ENCODE results near the gene THAP11. TPM values are rescaled to one million over a fixed set of nuclear protein-coding genes. Genes with fewer than 3 reads are reported as not detected.
A peak's percentile ranks its signal among the peaks of the same experiment; 100 is the strongest.

Gene THAP11
- 10 to 100 TPM; 31.7 to 39.2 TPM for total RNA-seq

- ATAC-seq (replicated peaks in 1 of 2) (peak; percentile 59), DNase-seq (peak; percentile 95 to 96)
- H3K27me3 Mint-ChIP-seq (ENCODE audit: low read depth) = no peaks in the 10 kb centered on the region
- H3K4me3 Mint-ChIP-seq = peak within 1 kb of the TSS; percentile 92 to 98
- peak within 1 kb of the TSS; percentile 88 for H3K27ac Mint-ChIP-seq
- peaks cover 3 to 5% of the 10 kb centered on the region in 2 donors for H3K36me3 Mint-ChIP-seq (ENCODE audit: insufficient read depth in 2 of 2)
- no peaks in the 10 kb centered on the region for H3K9me3 Mint-ChIP-seq
- peaks cover 43% of the 10 kb centered on the region for H3K4me1 Mint-ChIP-seq (ENCODE audit: low read depth)
These were observed at the start of gene THAP11 for GRCh38 chr16:67841816-67842508. Gene THAP11, plus strand, starts transcription at chr16:67842320. Its CDS starts 235 bp downstream, at chr16:67842555.

- DNase-seq (no peak), ATAC-seq (replicated peaks in 1 of 2) (no peak)
- Mint-ChIP-seq H3K27ac (peak overlapping the region; percentile 10), H3K4me3 (no peak overlapping the region), H3K27me3 (ENCODE audit: low read depth) (no peaks in the 10 kb centered on the region), H3K9me3 (no peaks in the 10 kb centered on the region), H3K36me3 (ENCODE audit: insufficient read depth in 2 of 2) (peaks cover 0 to 7% of the 10 kb centered on the region in 2 donors), H3K4me1 (ENCODE audit: low read depth) (peaks cover 18% of the 10 kb centered on the region)
These were observed 45.9 kb upstream of the THAP11 start for GRCh38 chr16:67796099-67796718.

- DNase-seq (no peak), ATAC-seq (replicated peaks in 1 of 2) (no peak)
- Mint-ChIP-seq H3K27me3 (ENCODE audit: low read depth) (no peaks in the 10 kb centered on the region), H3K4me1 (ENCODE audit: low read depth) (peaks cover 60% of the 10 kb centered on the region), H3K27ac (peak overlapping the region; percentile 66), H3K4me3 (no peak overlapping the region), H3K36me3 (ENCODE audit: insufficient read depth in 2 of 2) (peaks cover 9 to 23% of the 10 kb centered on the region in 2 donors), H3K9me3 (no peaks in the 10 kb centered on the region)
These were observed 41.7 kb upstream of the THAP11 start for GRCh38 chr16:67800338-67800926.

GRCh38 chr16:67801241-67801640 lies 40.9 kb upstream of the THAP11 start:
- Mint-ChIP-seq H3K27me3 (ENCODE audit: low read depth) (no peaks in the 10 kb centered on the region), H3K27ac (peak overlapping the region; percentile 79), H3K4me1 (ENCODE audit: low read depth) (peaks cover 63% of the 10 kb centered on the region), H3K36me3 (ENCODE audit: insufficient read depth in 2 of 2) (peaks cover 9 to 23% of the 10 kb centered on the region in 2 donors), H3K9me3 (no peaks in the 10 kb centered on the region), H3K4me3 (no peak overlapping the region)
- ATAC-seq (replicated peaks in 1 of 2) = no peak
- DNase-seq = no peak

GRCh38 chr16:67801883-67802282 lies 40.2 kb upstream of the THAP11 start:
- DNase-seq (peak; percentile 41 to 47), ATAC-seq (replicated peaks in 1 of 2) (no peak)
- Mint-ChIP-seq H3K36me3 (ENCODE audit: insufficient read depth in 2 of 2) (peaks cover 9 to 23% of the 10 kb centered on the region in 2 donors), H3K27ac (peak overlapping the region; percentile 79), H3K27me3 (ENCODE audit: low read depth) (no peaks in the 10 kb centered on the region), H3K4me3 (peak overlapping the region; percentile 32 to 61), H3K4me1 (ENCODE audit: low read depth) (peaks cover 64% of the 10 kb centered on the region), H3K9me3 (no peaks in the 10 kb centered on the region)

- no peaks in the 10 kb centered on the region for H3K27me3 Mint-ChIP-seq (ENCODE audit: low read depth)
- peaks cover 9 to 21% of the 10 kb centered on the region in 2 donors for H3K36me3 Mint-ChIP-seq (ENCODE audit: insufficient read depth in 2 of 2)
- peaks cover 69% of the 10 kb centered on the region for H3K4me1 Mint-ChIP-seq (ENCODE audit: low read depth)
- H3K9me3 Mint-ChIP-seq = no peaks in the 10 kb centered on the region
- peak; percentile 32 to 42 for DNase-seq
- no peak overlapping the region for H3K27ac Mint-ChIP-seq
- ATAC-seq (replicated peaks in 1 of 2) = no peak
- H3K4me3 Mint-ChIP-seq = peak overlapping the region; percentile 42 to 53
These were observed 38.2 kb upstream of the THAP11 start for GRCh38 chr16:67803894-67804293.

GRCh38 chr16:67804853-67805542 lies 37.1 kb upstream of the THAP11 start:
- no peaks in the 10 kb centered on the region for H3K9me3 Mint-ChIP-seq
- ATAC-seq (replicated peaks in 1 of 2) (no peak), DNase-seq (peak in 1 of 2 donors; percentile 9)
- H3K4me3 Mint-ChIP-seq = peak overlapping the region; percentile 94 to 97
- peaks cover 9 to 19% of the 10 kb centered on the region in 2 donors for H3K36me3 Mint-ChIP-seq (ENCODE audit: insufficient read depth in 2 of 2)
- peak overlapping the region; percentile 47 for H3K27ac Mint-ChIP-seq
- peaks cover 63% of the 10 kb centered on the region for H3K4me1 Mint-ChIP-seq (ENCODE audit: low read depth)
- no peaks in the 10 kb centered on the region for H3K27me3 Mint-ChIP-seq (ENCODE audit: low read depth)

GRCh38 chr16:67805718-67806427 lies 36.2 kb upstream of the THAP11 start:
- peak overlapping the region; percentile 94 to 97 for H3K4me3 Mint-ChIP-seq
- ATAC-seq (replicated peaks in 1 of 2) (no peak), DNase-seq (peak; percentile 12 to 15)
- no peaks in the 10 kb centered on the region for H3K9me3 Mint-ChIP-seq
- no peaks in the 10 kb centered on the region for H3K27me3 Mint-ChIP-seq (ENCODE audit: low read depth)
- peak overlapping the region; percentile 47 for H3K27ac Mint-ChIP-seq
- peaks cover 54% of the 10 kb centered on the region for H3K4me1 Mint-ChIP-seq (ENCODE audit: low read depth)
- H3K36me3 Mint-ChIP-seq (ENCODE audit: insufficient read depth in 2 of 2) = peaks cover 9 to 16% of the 10 kb centered on the region in 2 donors

GRCh38 chr16:67806428-67807147 lies 35.5 kb upstream of the THAP11 start, which contains the start of the genes RANBP10 and TSNAXIP1:
Gene RANBP10, minus strand, starts transcription at chr16:67806560. Its CDS starts 24 bp downstream, at chr16:67806536.
Gene TSNAXIP1, plus strand, starts transcription at chr16:67806889. Its CDS starts 261 bp downstream, at chr16:67807150.
- peak; percentile 96 to 98 for DNase-seq
- H3K27ac Mint-ChIP-seq = peak within 1 kb of the TSS; percentile 87
- no peaks in the 10 kb centered on the region for H3K9me3 Mint-ChIP-seq
- peaks cover 9 to 15% of the 10 kb centered on the region in 2 donors for H3K36me3 Mint-ChIP-seq (ENCODE audit: insufficient read depth in 2 of 2)
- ATAC-seq (replicated peaks in 1 of 2) = peak; percentile 95 to 96
- no peaks in the 10 kb centered on the region for H3K27me3 Mint-ChIP-seq (ENCODE audit: low read depth)
- H3K4me3 Mint-ChIP-seq = peak within 1 kb of the TSS; percentile 94 to 97
- peaks cover 47% of the 10 kb centered on the region for H3K4me1 Mint-ChIP-seq (ENCODE audit: low read depth)

GRCh38 chr16:67807148-67807682 lies 34.9 kb upstream of the THAP11 start:
- H3K4me3 Mint-ChIP-seq = peak overlapping the region; percentile 94 to 97
- no peaks in the 10 kb centered on the region for H3K27me3 Mint-ChIP-seq (ENCODE audit: low read depth)
- DNase-seq (no peak), ATAC-seq (replicated peaks in 1 of 2) (no peak)
- peak overlapping the region; percentile 87 for H3K27ac Mint-ChIP-seq
- H3K36me3 Mint-ChIP-seq (ENCODE audit: insufficient read depth in 2 of 2) = peaks cover 9 to 10% of the 10 kb centered on the region in 2 donors
- H3K9me3 Mint-ChIP-seq = no peaks in the 10 kb centered on the region
- peaks cover 41% of the 10 kb centered on the region for H3K4me1 Mint-ChIP-seq (ENCODE audit: low read depth)

- Mint-ChIP-seq H3K4me3 (no peak overlapping the region), H3K27ac (no peak overlapping the region), H3K27me3 (ENCODE audit: low read depth) (no peaks in the 10 kb centered on the region), H3K9me3 (no peaks in the 10 kb centered on the region), H3K36me3 (ENCODE audit: insufficient read depth in 2 of 2) (no peaks in the 10 kb centered on the region), H3K4me1 (ENCODE audit: low read depth) (peaks cover 14% of the 10 kb centered on the region)
- no peak for ATAC-seq (replicated peaks in 1 of 2)
- no peak for DNase-seq
These were observed 30.2 kb upstream of the THAP11 start for GRCh38 chr16:67811899-67812298.

All from activated T-cell treated with anti-CD3 and anti-CD28 coated beads, Interleukin-2, amount 50 U/mL, for 72 hours (primary cell).